Measurements from ENCODE around the gene KDM5B. TPM values are rescaled to one million over a fixed set of nuclear protein-coding genes. Genes with fewer than 3 reads are reported as not detected.
"Not testable (repeated sequence)": the region's sequence is repeated elsewhere in the genome, so short reads cannot be mapped to it uniquely, and the experiment has no call there.

The KDM5B gene
- polyA plus RNA-seq, 1 of the 3 experiments (the other 2 are of a cell fraction), result 21.7 TPM

DNA sequence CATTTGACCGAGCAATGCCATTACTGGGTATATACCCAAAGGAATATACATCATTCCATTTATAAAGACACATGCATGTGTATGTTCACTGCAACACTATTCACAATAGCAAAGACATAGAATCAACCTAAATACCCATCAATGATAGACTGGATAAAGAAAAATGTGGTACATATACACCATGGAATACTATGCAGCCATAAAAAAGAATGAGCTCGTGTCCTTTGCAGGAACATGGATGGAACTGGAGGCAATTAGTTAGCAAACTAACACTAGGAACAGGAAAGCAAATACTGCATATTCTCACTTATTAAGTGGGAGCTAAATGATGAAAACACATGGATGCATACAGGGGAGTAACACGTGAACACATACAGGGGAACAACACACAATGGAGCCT, 63.5 kb downstream of the KDM5B start:
- H3F3A ChIP-seq (replicated peaks; ENCODE audit: insufficient read depth); H3K79me2 ChIP-seq (ENCODE audit: insufficient read depth); H4K20me1 ChIP-seq (ENCODE audit: insufficient read depth); H3K27ac ChIP-seq (ENCODE audit: low read depth in 2 of 2, low read length in 1 of 2); H3K4me1 ChIP-seq (ENCODE audit: control insufficient read depth in 1 of 2, insufficient read depth in 2 of 2, low read depth in 1 of 2, low read length in 1 of 2); H2AFZ ChIP-seq (ENCODE audit: low read depth); H3K4me3 ChIP-seq (ENCODE audit: low read depth in 2 of 2, low read length in 1 of 2); H3K9me2 ChIP-seq; H3K9me3 ChIP-seq; DNase-seq; H3K27me3 ChIP-seq (ENCODE audit: insufficient read depth); H3K4me2 ChIP-seq; POLR2A ChIA-PET; H3K9ac ChIP-seq: not testable (repeated sequence)
- CTCF ChIA-PET, result interaction anchor here (0.6 kb wide), 1 partner anchor 512 kb away, joined by 3 read pairs; no protein-coding TSS in a partner anchor
- peaks cover 76 to 91% of the 10 kb centered on the region in 2 experiments for H3K36me3 ChIP-seq (replicated peaks in 1 of 2; ENCODE audit: control insufficient read depth in 1 of 2, insufficient read depth in 2 of 2, low read length in 1 of 2)
- 96% methylated on average over 3 of the region's 3 CpGs for WGBS (ENCODE audit: low lambda C conversion rate)

DNA sequence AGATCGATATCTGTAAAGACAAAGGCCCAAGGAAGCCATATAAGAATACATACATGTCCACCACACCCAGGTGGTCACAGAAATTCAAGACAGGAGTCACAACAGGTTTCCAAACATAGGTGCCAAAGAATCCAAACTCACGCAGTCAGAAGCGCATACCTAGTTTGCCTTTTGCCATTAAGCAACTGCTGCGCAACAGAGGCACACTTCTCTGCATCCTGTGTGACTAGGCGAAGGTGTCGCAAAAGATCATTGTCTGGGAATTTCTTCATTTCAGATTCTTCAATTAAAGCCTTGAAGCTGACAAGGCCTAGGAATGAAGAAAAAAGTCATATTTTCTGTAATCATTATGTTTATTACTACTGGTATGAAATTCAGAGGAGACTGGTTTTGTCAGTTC, 65.7 kb downstream of the KDM5B start:
- Histone ChIP-seq H2AFZ (ENCODE audit: low read depth) (no peak overlapping the region), H3K4me3 (ENCODE audit: low read depth in 2 of 2, low read length in 1 of 2) (no peak overlapping the region), H3K36me3 (replicated peaks in 1 of 2; ENCODE audit: control insufficient read depth in 1 of 2, insufficient read depth in 2 of 2, low read length in 1 of 2) (peaks cover 72 to 87% of the 10 kb centered on the region in 2 experiments), H3K9me3 (no peaks in the 10 kb centered on the region), H3K27me3 (ENCODE audit: insufficient read depth) (no peaks in the 10 kb centered on the region), H3K4me2 (no peak overlapping the region), H3K27ac (ENCODE audit: low read depth in 2 of 2, low read length in 1 of 2) (no peak overlapping the region), H4K20me1 (ENCODE audit: insufficient read depth) (peaks cover 5% of the 10 kb centered on the region; the same call in 1 of the 2 replicates), H3K79me2 (ENCODE audit: insufficient read depth) (peaks cover 7% of the 10 kb centered on the region; the same call in 1 of the 2 replicates), H3K9ac (no peak overlapping the region), H3K4me1 (ENCODE audit: control insufficient read depth in 1 of 2, insufficient read depth in 2 of 2, low read depth in 1 of 2, low read length in 1 of 2) (no peaks in the 10 kb centered on the region), H3K9me2 (no peaks in the 10 kb centered on the region), H3F3A (replicated peaks; ENCODE audit: insufficient read depth) (peaks cover 9% of the 10 kb centered on the region)
- no peak for TF ChIP-seq GABPA (IDR thresholded peaks at IDR 0.05; ENCODE audit: low read depth)
- TF ChIP-seq TCF12 (IDR thresholded peaks at IDR 0.05), result no peak
- no peak for TF ChIP-seq NRF1 (IDR thresholded peaks at IDR 0.05; ENCODE audit: low read depth, low read length)
- no peak for TF ChIP-seq FOXM1 (IDR thresholded peaks at IDR 0.05; ENCODE audit: low read depth)
- TF ChIP-seq, protein P1, sequence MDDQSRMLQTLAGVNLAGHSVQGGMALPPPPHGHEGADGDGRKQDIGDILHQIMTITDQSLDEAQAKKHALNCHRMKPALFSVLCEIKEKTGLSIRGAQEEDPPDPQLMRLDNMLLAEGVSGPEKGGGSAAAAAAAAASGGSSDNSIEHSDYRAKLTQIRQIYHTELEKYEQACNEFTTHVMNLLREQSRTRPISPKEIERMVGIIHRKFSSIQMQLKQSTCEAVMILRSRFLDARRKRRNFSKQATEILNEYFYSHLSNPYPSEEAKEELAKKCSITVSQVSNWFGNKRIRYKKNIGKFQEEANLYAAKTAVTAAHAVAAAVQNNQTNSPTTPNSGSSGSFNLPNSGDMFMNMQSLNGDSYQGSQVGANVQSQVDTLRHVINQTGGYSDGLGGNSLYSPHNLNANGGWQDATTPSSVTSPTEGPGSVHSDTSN (IDR thresholded peaks at IDR 0.05), result no peak
- no peak for TF ChIP-seq RFX5 (IDR thresholded peaks at IDR 0.05; ENCODE audit: low read length)
- no peak for TF ChIP-seq SIN3A (IDR thresholded peaks at IDR 0.05; ENCODE audit: borderline replicate concordance, low read depth, low read length)
- no peak for TF ChIP-seq JUND (IDR thresholded peaks at IDR 0.05)
- TF ChIP-seq, protein P2, sequence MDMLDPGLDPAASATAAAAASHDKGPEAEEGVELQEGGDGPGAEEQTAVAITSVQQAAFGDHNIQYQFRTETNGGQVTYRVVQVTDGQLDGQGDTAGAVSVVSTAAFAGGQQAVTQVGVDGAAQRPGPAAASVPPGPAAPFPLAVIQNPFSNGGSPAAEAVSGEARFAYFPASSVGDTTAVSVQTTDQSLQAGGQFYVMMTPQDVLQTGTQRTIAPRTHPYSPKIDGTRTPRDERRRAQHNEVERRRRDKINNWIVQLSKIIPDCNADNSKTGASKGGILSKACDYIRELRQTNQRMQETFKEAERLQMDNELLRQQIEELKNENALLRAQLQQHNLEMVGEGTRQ (IDR thresholded peaks at IDR 0.05; ENCODE audit: borderline replicate concordance, low read depth, low read length), result no peak
- TF ChIP-seq TEAD4 (IDR thresholded peaks at IDR 0.05; ENCODE audit: borderline replicate concordance, insufficient read depth), result no peak
- DNase-seq, result no peak
- over 99% methylated on average over 6 of the region's 6 CpGs for WGBS (ENCODE audit: low lambda C conversion rate)
- ChIA-PET POLR2A (no interaction called here), CTCF (interaction anchor here (1.6 kb wide), 1 partner anchor 110 kb away, joined by 3 read pairs; no protein-coding TSS in a partner anchor)

DNA sequence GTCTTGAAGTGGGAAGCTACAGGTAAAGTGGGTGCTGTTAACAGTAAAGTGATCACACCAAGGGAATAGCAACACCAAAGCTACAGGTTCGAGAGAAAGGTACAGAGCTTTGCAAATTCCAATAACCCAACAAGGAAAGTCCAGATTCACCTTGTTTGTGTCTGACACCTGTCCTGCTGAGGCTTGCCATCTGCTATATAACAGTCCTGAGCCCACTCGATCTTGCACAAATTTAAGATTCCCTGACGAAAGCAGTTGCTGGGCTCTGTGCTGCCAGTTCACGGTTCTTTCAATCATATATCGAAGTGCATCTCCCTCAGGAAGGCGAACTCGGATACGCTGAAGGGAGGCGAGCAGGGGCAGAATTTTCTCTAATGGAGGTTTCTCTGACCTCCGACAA, 75.0 kb downstream of the KDM5B start:
- no peak for DNase-seq
- peaks cover 4% of the 10 kb centered on the region; the same call in 1 of the 2 replicates for H3K79me2 ChIP-seq (ENCODE audit: insufficient read depth)
- TF ChIP-seq RCOR1 (IDR thresholded peaks at IDR 0.05; ENCODE audit: low read length) (no peak), MXI1 (IDR thresholded peaks at IDR 0.05; ENCODE audit: low read depth, low read length) (no peak), RFX5 (IDR thresholded peaks at IDR 0.05; ENCODE audit: low read length) (no peak), SIN3A (IDR thresholded peaks at IDR 0.05; ENCODE audit: borderline replicate concordance, low read depth, low read length) (no peak)
- TF ChIP-seq, protein P3, sequence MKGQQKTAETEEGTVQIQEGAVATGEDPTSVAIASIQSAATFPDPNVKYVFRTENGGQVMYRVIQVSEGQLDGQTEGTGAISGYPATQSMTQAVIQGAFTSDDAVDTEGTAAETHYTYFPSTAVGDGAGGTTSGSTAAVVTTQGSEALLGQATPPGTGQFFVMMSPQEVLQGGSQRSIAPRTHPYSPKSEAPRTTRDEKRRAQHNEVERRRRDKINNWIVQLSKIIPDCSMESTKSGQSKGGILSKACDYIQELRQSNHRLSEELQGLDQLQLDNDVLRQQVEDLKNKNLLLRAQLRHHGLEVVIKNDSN (IDR thresholded peaks at IDR 0.05; ENCODE audit: borderline replicate concordance, low read depth), result no peak
- H2AFZ ChIP-seq (ENCODE audit: low read depth), result no peak overlapping the region
- H3K27ac ChIP-seq (ENCODE audit: low read depth in 2 of 2, low read length in 1 of 2), result no peak overlapping the region
- peaks cover 2% of the 10 kb centered on the region; the same call in 1 of the 2 replicates for H4K20me1 ChIP-seq (ENCODE audit: insufficient read depth)
- H3K4me2 ChIP-seq, result no peak overlapping the region
- WGBS (ENCODE audit: low lambda C conversion rate), result 93% methylated on average over 10 of the region's 10 CpGs
- no peaks in the 10 kb centered on the region for H3K4me1 ChIP-seq (ENCODE audit: control insufficient read depth in 1 of 2, insufficient read depth in 2 of 2, low read depth in 1 of 2, low read length in 1 of 2)
- H3K27me3 ChIP-seq (ENCODE audit: insufficient read depth), result no peaks in the 10 kb centered on the region
- no peak overlapping the region for H3K4me3 ChIP-seq (ENCODE audit: low read depth in 2 of 2, low read length in 1 of 2)
- no peaks in the 10 kb centered on the region for H3K9me3 ChIP-seq
- peaks cover 14% of the 10 kb centered on the region for H3F3A ChIP-seq (replicated peaks; ENCODE audit: insufficient read depth)
- ChIA-PET CTCF (interaction anchor here (1.0 to 9.2 kb wide), 2 partner anchors 14 to 20 kb away, joined by 3 to 51 read pairs; no protein-coding TSS in a partner anchor), POLR2A (no interaction called here)
- H3K9me2 ChIP-seq, result no peaks in the 10 kb centered on the region
- H3K36me3 ChIP-seq (replicated peaks in 1 of 2; ENCODE audit: control insufficient read depth in 1 of 2, insufficient read depth in 2 of 2, low read length in 1 of 2), result peaks cover 88 to 98% of the 10 kb centered on the region in 2 experiments
- H3K9ac ChIP-seq, result no peak overlapping the region
